ENCODE measurements around the gene GCK. TPM values are rescaled to one million over a fixed set of nuclear protein-coding genes. Genes with fewer than 3 reads are reported as not detected.

The GCK gene
- total and polyA plus RNA-seq, 2 of the 13 experiments (the other 11 are each of a cell fraction or from before 2014, with no cell fraction given), result not detected

GRCh38 chr7:44221231-44221791, 32.1 kb upstream of the GCK start (continued):
- no peak for TF ChIP-seq HNF1A (IDR thresholded peaks at IDR 0.05; ENCODE audit: low read depth)
- TF ChIP-seq HNF1A (CRISPR knock-in tag; IDR thresholded peaks at IDR 0.05; ENCODE audit: borderline replicate concordance), result 0 out of 2 replicates have a peak, but pooled peaks have one; percentile 19
- TF ChIP-seq ZNF33B (CRISPR knock-in tag; IDR thresholded peaks at IDR 0.05), result peak; percentile 90; the same call in 1 of the 2 replicates
- TF ChIP-seq MNT (IDR thresholded peaks at IDR 0.05), result no peak
- TF ChIP-seq, protein P1, sequence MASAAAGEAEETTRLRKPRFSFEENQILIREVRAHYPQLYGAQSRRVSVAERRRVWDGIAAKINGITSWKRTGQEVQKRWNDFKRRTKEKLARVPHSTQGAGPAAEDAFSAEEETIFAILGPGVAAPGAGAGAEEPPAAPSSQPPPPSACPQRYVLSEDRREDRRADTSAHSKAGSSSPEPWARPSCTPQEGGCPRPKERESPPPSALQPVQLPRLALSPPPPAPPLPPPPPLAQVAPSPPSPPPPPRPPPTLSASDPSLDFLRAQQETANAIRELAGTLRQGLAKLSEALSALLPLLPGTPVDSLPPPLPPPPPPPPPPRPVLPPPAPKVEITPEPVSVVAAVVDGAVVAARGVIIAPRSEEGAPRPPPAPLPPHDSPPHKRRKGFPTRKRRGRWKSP (CRISPR knock-in tag; IDR thresholded peaks at IDR 0.05), result peak; percentile 62; the same call in 1 of the 2 replicates
- no peak for TF ChIP-seq ZNF414 (CRISPR knock-in tag; IDR thresholded peaks at IDR 0.05)
- peak; percentile 41; the same call in 1 of the 2 replicates for TF ChIP-seq NR2C2 (CRISPR knock-in tag; IDR thresholded peaks at IDR 0.05; ENCODE audit: borderline replicate concordance)
- TF ChIP-seq HNRNPK (IDR thresholded peaks at IDR 0.05; ENCODE audit: low read depth, low read length, poor library complexity, severe bottlenecking), result no peak
- no peak for TF ChIP-seq ZBTB21 (CRISPR knock-in tag; IDR thresholded peaks at IDR 0.05)
- no peak; the same call in 1 of the 2 replicates for TF ChIP-seq KDM4B (CRISPR knock-in tag; IDR thresholded peaks at IDR 0.05)
- TF ChIP-seq, protein P2, sequence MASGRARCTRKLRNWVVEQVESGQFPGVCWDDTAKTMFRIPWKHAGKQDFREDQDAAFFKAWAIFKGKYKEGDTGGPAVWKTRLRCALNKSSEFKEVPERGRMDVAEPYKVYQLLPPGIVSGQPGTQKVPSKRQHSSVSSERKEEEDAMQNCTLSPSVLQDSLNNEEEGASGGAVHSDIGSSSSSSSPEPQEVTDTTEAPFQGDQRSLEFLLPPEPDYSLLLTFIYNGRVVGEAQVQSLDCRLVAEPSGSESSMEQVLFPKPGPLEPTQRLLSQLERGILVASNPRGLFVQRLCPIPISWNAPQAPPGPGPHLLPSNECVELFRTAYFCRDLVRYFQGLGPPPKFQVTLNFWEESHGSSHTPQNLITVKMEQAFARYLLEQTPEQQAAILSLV (CRISPR knock-in tag; IDR thresholded peaks at IDR 0.05; ENCODE audit: borderline replicate concordance), result no peak
- TF ChIP-seq TSC22D2 (CRISPR knock-in tag; IDR thresholded peaks at IDR 0.05; ENCODE audit: borderline replicate concordance), result 0 out of 2 replicates have a peak, but pooled peaks have one; percentile 55
- no peak for TF ChIP-seq KLF6 (CRISPR knock-in tag; IDR thresholded peaks at IDR 0.05)
- no peak for TF ChIP-seq ZNF24 (IDR thresholded peaks at IDR 0.05)
- TF ChIP-seq TCF7 (IDR thresholded peaks at IDR 0.05; ENCODE audit: low read depth), result no peak
- no peak for TF ChIP-seq ZNF34 (CRISPR knock-in tag; IDR thresholded peaks at IDR 0.05; ENCODE audit: borderline replicate concordance)
- TF ChIP-seq, protein P3, sequence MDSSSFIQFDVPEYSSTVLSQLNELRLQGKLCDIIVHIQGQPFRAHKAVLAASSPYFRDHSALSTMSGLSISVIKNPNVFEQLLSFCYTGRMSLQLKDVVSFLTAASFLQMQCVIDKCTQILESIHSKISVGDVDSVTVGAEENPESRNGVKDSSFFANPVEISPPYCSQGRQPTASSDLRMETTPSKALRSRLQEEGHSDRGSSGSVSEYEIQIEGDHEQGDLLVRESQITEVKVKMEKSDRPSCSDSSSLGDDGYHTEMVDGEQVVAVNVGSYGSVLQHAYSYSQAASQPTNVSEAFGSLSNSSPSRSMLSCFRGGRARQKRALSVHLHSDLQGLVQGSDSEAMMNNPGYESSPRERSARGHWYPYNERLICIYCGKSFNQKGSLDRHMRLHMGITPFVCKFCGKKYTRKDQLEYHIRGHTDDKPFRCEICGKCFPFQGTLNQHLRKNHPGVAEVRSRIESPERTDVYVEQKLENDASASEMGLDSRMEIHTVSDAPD (CRISPR knock-in tag; IDR thresholded peaks at IDR 0.05), result no peak
- TF ChIP-seq MATR3 (CRISPR knock-in tag; IDR thresholded peaks at IDR 0.05), result no peak
- TF ChIP-seq ZNF781 (CRISPR knock-in tag; IDR thresholded peaks at IDR 0.05; ENCODE audit: borderline replicate concordance, not compliant biosample characterization), result peak; percentile 92
- TF ChIP-seq FOSL1 (CRISPR knock-in tag; IDR thresholded peaks at IDR 0.05; ENCODE audit: borderline replicate concordance), result no peak

Data from HepG2 (cell line).